Heart right ventricle (tissue), 16 donors: ENCODE data around the gene ZNF462. TPM values are rescaled to one million over a fixed set of nuclear protein-coding genes. Genes with fewer than 3 reads are reported as not detected.

Experiments used
- ATAC-seq, 8 donors: fragments of 200-7000 bp; cut with Tn5 transposase; one replicate each; pipeline ENCODE4 v1.9.1; 2020; ENCODE audit warnings: mild to moderate bottlenecking in 8 of 8, moderate library complexity in 8 of 8, moderate number of reproducible peaks in 1 of 8
- DNase-seq, 2 donors: peaks; one replicate each; pipeline ENCODE4 v3.0.0-alpha.2; 2020
- H3K27ac ChIP-seq, 10 donors: fragments of 200-600 bp; sonication (generic) in 2 of 10; one replicate each; pipeline versions ENCODE4 v1.5.0 to v1.8.0; 2020 to 2022; ENCODE audit warnings: mild to moderate bottlenecking in 3 of 10
- H3K27me3 ChIP-seq, 7 donors: fragments of 200-600 bp; one replicate each; pipeline ENCODE4 v1.8.0; 2021 to 2022; ENCODE audit warnings: mild to moderate bottlenecking in 2 of 7
- H3K36me3 ChIP-seq, 9 donors: fragments of 200-600 bp; sonication (generic) in 1 of 9; one replicate each; pipeline versions ENCODE4 v1.5.0 to v1.8.0; 2020 to 2022; ENCODE audit warnings: mild to moderate bottlenecking in 2 of 9
- H3K4me1 ChIP-seq, 9 donors: fragments of 200-600 bp; sonication (generic) in 1 of 9; one replicate each; pipeline versions ENCODE4 v1.5.0 to v1.8.0; 2020 to 2022; ENCODE audit warnings: mild to moderate bottlenecking in 4 of 9
- H3K4me3 ChIP-seq, 10 donors: fragments of 200-600 bp; sonication (generic) in 2 of 10; one replicate each; pipeline versions ENCODE4 v1.5.0 to v1.8.0; 2020 to 2022; ENCODE audit warnings: mild to moderate bottlenecking in 7 of 10, moderate library complexity in 2 of 10
- H3K9me3 ChIP-seq, 11 donors: fragments of 200-600 bp in 10 of 11; sonication (generic) in 2 of 11; one replicate each; pipeline versions ENCODE4 v1.5.0 to v1.8.0; 2013 to 2022; ENCODE audit warnings: mild to moderate bottlenecking in 2 of 11, control low read depth in 1 of 11, moderate library complexity in 1 of 11
- WGBS, 2 donors: extraction: QIAGEN DNeasy Blood & Tissue Kit; methylation state at CpG; one replicate each; pipeline ENCODE4 v1.1.7; 2013; ENCODE audit warnings: inconsistent platforms in 1 of 2; 5-methylcytosine and 5-hydroxymethylcytosine counted together
- intact Hi-C, 10 donors: fragments of 100-400 bp; cut with DNase I; formaldehyde crosslinking; loops; one replicate each; pipeline versions ENCODE4 v1.11.1 to v1.14.2; 2022
- polyA plus RNA-seq, 2 donors: library from polyadenylated mRNA; stranded (reverse); fragments of 200-250 nt; gene quantifications; one replicate each; pipeline ENCODE4 v1.2.3, GENCODE V29; 2013
- total RNA-seq, 10 donors: library from RNA; stranded (reverse); fragmentation: NEBNext Ultra II Directional in 3 of 10; extraction: Animal tissue kit (Norgen Biotek cat#: 25700) in 3 of 10; gene quantifications; one replicate each; pipeline versions ENCODE4 v1.2.1 to v1.2.4, GENCODE V29; 2021 to 2023
- TF ChIP-seq, protein P1 (sequence below), 9 donors: fragments of 200-600 bp; sonication (generic) in 2 of 9; IDR thresholded peaks; one replicate each; pipeline versions ENCODE4 v1.5.0 to v1.8.0; 2021 to 2022; ENCODE audit warnings: antibody characterized with exemption in 9 of 9, mild to moderate bottlenecking in 5 of 9, moderate library complexity in 1 of 9
- donor health status: Arrhythmogenic right ventricular cardiomyopathy.
- donor health status: ischemic (EF 13 %, LVEDD 7.1; RV severe dilation, severe dysfunction).
- donor health status: healthy with polysubstance abuse.
- donor health status: DM: no; HTN: yes; CAD: no.
- donor health status: DM: no; HTN: no; CAD: no.
- donor health status: ischemic (EF 25% LVEDD 6.9; RV normal size, moderate dysfunction).
- donor health status: ischemic (EF 25% LVEDD 5.7; RV mildly dilated, moderate dysfunction).
- donor health status: healthy.
- donor health status: DM: yes; HTN: yes; CAD: no.
- donor health status: Ischemic cardiomyopathy.
- donor health status: ischemic (EF 35%, LVEDD 5.7; RV mildly dilated, moderate dysfunction).
- donor health status: nonischemic (EF 11% LVEDD 7.7; RV severe dilation, severe dysfunction).
- donor health status: DM: yes; HTN: yes; CAD: no.
- donor health status: PGD.
- donor health status: ischemic (EF 29% LVEDD 5.4; RV normal size, mild dysfunction).
- donor health status: nonischemic (EF 23%, LVEDD 6.1; RV moderate dilation, normal function).

The ZNF462 gene
- total and polyA plus RNA-seq, 12 donors, result 1.9 to 47.7 (median 33.1) TPM

DNA sequence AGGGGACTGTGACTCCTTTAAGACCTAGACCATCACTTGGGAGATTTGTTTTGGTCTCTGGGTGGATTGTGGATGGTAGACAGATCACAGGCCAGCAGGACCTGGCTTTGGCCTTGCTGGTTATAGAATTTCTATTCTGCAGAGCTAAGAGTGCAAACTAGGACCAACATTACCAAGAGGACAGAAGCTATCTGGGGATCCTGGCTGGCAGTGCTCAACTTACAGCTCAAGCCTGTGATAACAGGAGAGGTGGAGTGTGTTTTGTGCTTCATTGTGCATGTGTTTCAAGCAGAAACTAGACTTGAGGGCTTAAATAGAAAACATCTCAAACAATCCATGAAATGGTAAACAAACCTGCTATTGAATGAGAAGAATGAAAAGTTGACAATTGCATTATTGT, 106.7 kb downstream of the ZNF462 start:
- DNase-seq (no peak), ATAC-seq (peak in 3 of 8 donors; percentile 58 to 65 (median 59))
- Histone ChIP-seq H3K27ac (no peak overlapping the region), H3K36me3 (peaks cover 0 to 33% (median 22%) of the 10 kb centered on the region in 9 donors), H3K4me1 (peaks cover 0 to 38% (median 11%) of the 10 kb centered on the region in 9 donors), H3K4me3 (no peak overlapping the region), H3K27me3 (no peaks in the 10 kb centered on the region), H3K9me3 (no peaks in the 10 kb centered on the region)
- TF ChIP-seq, protein P1, sequence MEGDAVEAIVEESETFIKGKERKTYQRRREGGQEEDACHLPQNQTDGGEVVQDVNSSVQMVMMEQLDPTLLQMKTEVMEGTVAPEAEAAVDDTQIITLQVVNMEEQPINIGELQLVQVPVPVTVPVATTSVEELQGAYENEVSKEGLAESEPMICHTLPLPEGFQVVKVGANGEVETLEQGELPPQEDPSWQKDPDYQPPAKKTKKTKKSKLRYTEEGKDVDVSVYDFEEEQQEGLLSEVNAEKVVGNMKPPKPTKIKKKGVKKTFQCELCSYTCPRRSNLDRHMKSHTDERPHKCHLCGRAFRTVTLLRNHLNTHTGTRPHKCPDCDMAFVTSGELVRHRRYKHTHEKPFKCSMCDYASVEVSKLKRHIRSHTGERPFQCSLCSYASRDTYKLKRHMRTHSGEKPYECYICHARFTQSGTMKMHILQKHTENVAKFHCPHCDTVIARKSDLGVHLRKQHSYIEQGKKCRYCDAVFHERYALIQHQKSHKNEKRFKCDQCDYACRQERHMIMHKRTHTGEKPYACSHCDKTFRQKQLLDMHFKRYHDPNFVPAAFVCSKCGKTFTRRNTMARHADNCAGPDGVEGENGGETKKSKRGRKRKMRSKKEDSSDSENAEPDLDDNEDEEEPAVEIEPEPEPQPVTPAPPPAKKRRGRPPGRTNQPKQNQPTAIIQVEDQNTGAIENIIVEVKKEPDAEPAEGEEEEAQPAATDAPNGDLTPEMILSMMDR (IDR thresholded peaks at IDR 0.05), result no peak
- intact Hi-C loops, result loop anchor here in 3 of 10 donors (10.0 kb wide), 1 partner anchor 105 kb away; the partner anchor contains the start of gene ZNF462 (in 3 of the 3)

DNA sequence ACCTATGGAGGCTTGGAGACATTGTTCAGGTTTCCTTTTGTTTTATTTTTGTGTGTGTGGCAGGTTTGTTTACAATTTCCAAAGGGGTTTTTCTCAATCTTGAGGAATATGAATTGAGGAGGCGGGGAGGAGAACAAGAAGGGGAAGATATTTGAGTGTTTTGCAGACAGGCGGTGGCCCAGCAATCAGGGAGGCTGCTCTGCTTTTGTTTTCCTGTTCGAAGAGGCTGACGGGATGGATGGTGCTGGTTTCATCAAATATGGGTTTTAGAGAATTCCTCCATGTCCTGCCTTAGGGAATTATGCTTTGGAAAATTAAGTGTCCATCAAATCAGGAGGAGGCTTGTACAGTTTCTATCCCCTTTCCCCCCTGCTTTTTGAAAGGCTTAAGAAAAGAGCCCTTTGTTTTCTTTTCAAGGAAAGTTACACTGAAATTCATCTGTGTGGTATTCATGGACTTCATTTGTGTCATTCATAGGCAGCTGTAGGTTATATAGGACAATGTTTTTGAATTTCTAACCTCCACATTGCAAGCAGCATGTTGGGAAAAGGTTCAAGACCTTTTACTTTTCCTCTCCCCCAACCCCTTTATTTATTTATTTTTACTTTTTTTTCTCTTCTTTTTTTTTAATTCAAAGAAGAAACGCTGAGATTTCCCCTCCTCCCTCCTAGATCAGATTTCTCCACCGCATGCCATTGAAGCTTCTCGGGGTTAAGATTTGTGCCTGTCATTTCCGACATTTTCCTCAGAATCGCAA, 107.4 kb downstream of the ZNF462 start:
- no peak overlapping the region for H3K27ac ChIP-seq
- DNase-seq (no peak), ATAC-seq (no peak)
- H3K4me1 ChIP-seq, result peaks cover 0 to 38% (median 11%) of the 10 kb centered on the region in 9 donors
- intact Hi-C loops, result loop anchor here in 1 of 10 donors (10.0 kb wide), 1 partner anchor 106 kb away; the partner anchor contains the start of gene ZNF462
- WGBS, 2 donors, result 87 to 89% methylated on average over 9 of the region's 9 CpGs
- TF ChIP-seq, protein P1 (IDR thresholded peaks at IDR 0.05), result no peak
- H3K9me3 ChIP-seq, result no peaks in the 10 kb centered on the region
- H3K4me3 ChIP-seq, result no peak overlapping the region
- H3K27me3 ChIP-seq, result no peaks in the 10 kb centered on the region
- H3K36me3 ChIP-seq, result peaks cover 0 to 40% (median 22%) of the 10 kb centered on the region in 9 donors

DNA sequence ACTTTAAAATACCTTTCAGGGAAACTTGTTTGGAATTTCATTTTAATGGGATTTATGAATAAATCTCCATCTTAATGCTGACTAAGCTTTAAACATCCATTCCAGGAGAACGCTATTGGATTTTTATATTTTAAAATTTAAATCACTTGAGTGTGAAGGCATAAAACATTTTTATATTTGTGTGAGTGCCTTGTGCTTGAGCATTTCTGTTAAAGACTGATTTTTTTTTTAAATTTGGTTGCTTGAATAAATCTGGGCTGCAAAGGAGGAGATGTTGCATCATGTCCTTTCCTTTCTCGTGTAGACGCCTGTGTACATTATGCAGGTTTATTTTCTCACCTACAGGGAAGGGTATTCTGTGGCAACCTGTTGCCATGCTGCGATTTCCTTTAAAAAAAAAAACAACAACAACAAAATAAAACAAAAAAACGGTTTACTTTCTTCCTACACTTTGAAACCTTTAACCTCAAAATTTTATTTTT, 108.1 kb downstream of the ZNF462 start:
- H3K27me3 ChIP-seq, result no peaks in the 10 kb centered on the region
- DNase-seq (no peak), ATAC-seq (no peak)
- intact Hi-C loops, result loop anchor here in 1 of 10 donors (10.0 kb wide), 1 partner anchor 106 kb away; the partner anchor contains the start of gene ZNF462
- no peak overlapping the region for H3K4me3 ChIP-seq
- TF ChIP-seq, protein P1 (IDR thresholded peaks at IDR 0.05), result no peak
- WGBS, 2 donors, result 93 to 96% methylated on average over 5 of the region's 5 CpGs
- H3K27ac ChIP-seq, result no peak overlapping the region
- no peaks in the 10 kb centered on the region for H3K9me3 ChIP-seq
- H3K4me1 ChIP-seq, result peaks cover 0 to 33% (median 11%) of the 10 kb centered on the region in 9 donors
- H3K36me3 ChIP-seq, result peaks cover 0 to 46% (median 27%) of the 10 kb centered on the region in 9 donors

DNA sequence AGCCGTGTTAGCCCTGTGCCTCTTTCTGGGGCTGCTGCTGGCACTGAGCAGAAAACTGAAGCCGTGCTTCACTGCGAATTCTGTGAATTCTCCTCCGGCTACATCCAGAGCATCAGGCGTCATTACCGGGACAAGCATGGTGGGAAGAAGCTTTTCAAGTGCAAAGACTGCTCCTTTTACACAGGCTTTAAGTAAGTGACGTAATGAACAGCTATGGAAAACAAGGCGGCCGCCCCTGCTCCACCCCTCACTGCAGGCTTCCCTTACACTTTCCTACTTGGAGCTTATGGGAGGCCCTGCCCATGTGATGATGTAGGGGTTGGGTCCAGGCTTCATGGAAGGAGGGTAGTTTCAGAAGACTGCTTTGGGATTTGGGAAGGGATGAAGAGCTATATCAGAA, 109.1 kb downstream of the ZNF462 start:
- Histone ChIP-seq H3K27me3 (no peaks in the 10 kb centered on the region), H3K36me3 (peaks cover 0 to 57% (median 29%) of the 10 kb centered on the region in 9 donors), H3K4me1 (peaks cover 0 to 26% (median 11%) of the 10 kb centered on the region in 9 donors), H3K4me3 (no peak overlapping the region), H3K9me3 (no peaks in the 10 kb centered on the region), H3K27ac (no peak overlapping the region)
- 96 to 98% methylated on average over 9 of the region's 9 CpGs for WGBS, 2 donors
- intact Hi-C loops, result loop anchor here in 1 of 10 donors (10.0 kb wide), 1 partner anchor 107 kb away; the partner anchor contains the start of gene ZNF462
- no peak for ATAC-seq
- TF ChIP-seq, protein P1 (IDR thresholded peaks at IDR 0.05), result no peak
- DNase-seq, result no peak
